ENCODE measurements around the gene KLHL29. TPM values are rescaled to one million over a fixed set of nuclear protein-coding genes. Genes with fewer than 3 reads are reported as not detected.

Gene KLHL29
- total RNA-seq, 1 donor from 2014 or later = 5.5 TPM

DNA sequence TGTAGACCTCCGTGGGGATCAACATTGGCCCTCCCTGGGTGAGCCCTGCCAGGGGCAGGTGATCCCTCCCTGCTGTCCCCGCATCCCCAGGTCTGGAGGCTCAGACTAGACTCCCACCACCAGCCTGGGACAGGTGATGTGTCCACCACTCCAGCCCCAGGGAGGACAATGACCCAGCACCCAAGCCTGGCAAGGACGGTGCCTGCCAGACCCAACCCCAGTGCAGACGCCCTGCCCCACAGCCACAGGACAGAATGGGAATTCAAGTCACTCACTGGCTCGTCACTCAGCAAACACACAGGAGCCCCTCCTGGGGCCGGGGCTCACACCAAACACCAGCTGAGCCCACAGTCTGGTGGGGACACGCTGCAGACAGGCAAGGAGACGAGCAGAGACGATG lies 302.2 kb downstream of the KLHL29 start:
- Mint-ChIP-seq H3K4me1 (ENCODE audit: low read depth, unreplicated experiment) (no peaks in the 10 kb centered on the region), H3K36me3 (ENCODE audit: low read depth, unreplicated experiment) (peaks cover 17% of the 10 kb centered on the region), H3K9me3 (ENCODE audit: unreplicated experiment) (peaks cover 2% of the 10 kb centered on the region), H3K4me3 (ENCODE audit: unreplicated experiment) (no peak overlapping the region), H3K27me3 (ENCODE audit: low read depth, unreplicated experiment) (peaks cover 20% of the 10 kb centered on the region), H3K27ac (ENCODE audit: unreplicated experiment) (no peak overlapping the region)
- H3K4me2 ChIP-seq (ENCODE audit: low read length) = no peak overlapping the region
- no peaks in the 10 kb centered on the region for H3K27me3 ChIP-seq (ENCODE audit: insufficient read depth, low read length)
- H3K79me2 ChIP-seq (ENCODE audit: insufficient read depth, low read length) = no peaks in the 10 kb centered on the region
- no peak overlapping the region for H3K27ac ChIP-seq (ENCODE audit: low read depth, low read length)
- no peak for DNase-seq (ENCODE audit: low read depth)
- no peaks in the 10 kb centered on the region for H3K4me1 ChIP-seq (ENCODE audit: insufficient read depth, low read length)
- no peaks in the 10 kb centered on the region for H3K36me3 ChIP-seq (ENCODE audit: insufficient read depth, low read length)
- no peak for FAIRE-seq
- no peak overlapping the region for H3K4me3 ChIP-seq (ENCODE audit: insufficient read depth, low read depth, low read length)
- no peaks in the 10 kb centered on the region for H3K9me3 ChIP-seq (ENCODE audit: insufficient read depth, low read depth, low read length)
- H3K9ac ChIP-seq (ENCODE audit: low read length) = no peak overlapping the region
- TF ChIP-seq, protein P1, sequence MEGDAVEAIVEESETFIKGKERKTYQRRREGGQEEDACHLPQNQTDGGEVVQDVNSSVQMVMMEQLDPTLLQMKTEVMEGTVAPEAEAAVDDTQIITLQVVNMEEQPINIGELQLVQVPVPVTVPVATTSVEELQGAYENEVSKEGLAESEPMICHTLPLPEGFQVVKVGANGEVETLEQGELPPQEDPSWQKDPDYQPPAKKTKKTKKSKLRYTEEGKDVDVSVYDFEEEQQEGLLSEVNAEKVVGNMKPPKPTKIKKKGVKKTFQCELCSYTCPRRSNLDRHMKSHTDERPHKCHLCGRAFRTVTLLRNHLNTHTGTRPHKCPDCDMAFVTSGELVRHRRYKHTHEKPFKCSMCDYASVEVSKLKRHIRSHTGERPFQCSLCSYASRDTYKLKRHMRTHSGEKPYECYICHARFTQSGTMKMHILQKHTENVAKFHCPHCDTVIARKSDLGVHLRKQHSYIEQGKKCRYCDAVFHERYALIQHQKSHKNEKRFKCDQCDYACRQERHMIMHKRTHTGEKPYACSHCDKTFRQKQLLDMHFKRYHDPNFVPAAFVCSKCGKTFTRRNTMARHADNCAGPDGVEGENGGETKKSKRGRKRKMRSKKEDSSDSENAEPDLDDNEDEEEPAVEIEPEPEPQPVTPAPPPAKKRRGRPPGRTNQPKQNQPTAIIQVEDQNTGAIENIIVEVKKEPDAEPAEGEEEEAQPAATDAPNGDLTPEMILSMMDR (IDR thresholded peaks at IDR 0.05; ENCODE audit: insufficient read depth, low read depth, low read length) = no peak
- TF ChIP-seq EZH2 (IDR thresholded peaks at IDR 0.05; ENCODE audit: insufficient read depth, low read length) = no peak
- H4K20me1 ChIP-seq (ENCODE audit: insufficient read depth, low read length) = no peaks in the 10 kb centered on the region
- no peak overlapping the region for H2AFZ ChIP-seq (ENCODE audit: low read depth, low read length)

DNA sequence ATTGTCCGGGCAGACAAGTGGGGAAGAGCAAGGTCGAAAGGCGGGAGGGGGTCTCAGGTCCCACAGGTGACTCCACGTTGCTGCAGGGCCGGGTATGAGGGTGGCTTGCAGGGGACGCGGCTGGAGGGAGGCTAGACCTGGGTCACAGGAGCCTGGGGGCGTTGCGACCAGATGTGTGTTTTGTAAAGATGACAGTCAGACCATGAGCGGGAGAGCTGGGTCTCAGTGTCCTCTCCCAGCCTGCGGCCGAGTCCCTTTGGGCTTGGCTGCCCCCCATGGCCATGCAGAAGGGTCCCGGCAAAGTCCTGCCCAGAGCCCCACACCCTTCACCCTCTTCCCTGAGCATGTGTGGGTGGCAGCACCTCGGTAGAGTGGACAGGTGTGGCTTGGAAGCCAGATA lies 302.7 kb downstream of the KLHL29 start:
- Mint-ChIP-seq H3K9me3 (ENCODE audit: unreplicated experiment) (peaks cover 2% of the 10 kb centered on the region), H3K27me3 (ENCODE audit: low read depth, unreplicated experiment) (peaks cover 20% of the 10 kb centered on the region), H3K36me3 (ENCODE audit: low read depth, unreplicated experiment) (peaks cover 21% of the 10 kb centered on the region), H3K27ac (ENCODE audit: unreplicated experiment) (no peak overlapping the region), H3K4me3 (ENCODE audit: unreplicated experiment) (no peak overlapping the region), H3K4me1 (ENCODE audit: low read depth, unreplicated experiment) (no peaks in the 10 kb centered on the region)
- Histone ChIP-seq H3K79me2 (ENCODE audit: insufficient read depth, low read length) (no peaks in the 10 kb centered on the region), H2AFZ (ENCODE audit: low read depth, low read length) (no peak overlapping the region), H3K27ac (ENCODE audit: low read depth, low read length) (no peak overlapping the region), H3K9ac (ENCODE audit: low read length) (no peak overlapping the region), H3K36me3 (ENCODE audit: insufficient read depth, low read length) (no peaks in the 10 kb centered on the region), H3K27me3 (ENCODE audit: insufficient read depth, low read length) (no peaks in the 10 kb centered on the region), H3K4me2 (ENCODE audit: low read length) (no peak overlapping the region), H3K4me3 (ENCODE audit: insufficient read depth, low read depth, low read length) (no peak overlapping the region), H3K9me3 (ENCODE audit: insufficient read depth, low read depth, low read length) (no peaks in the 10 kb centered on the region), H3K4me1 (ENCODE audit: insufficient read depth, low read length) (no peaks in the 10 kb centered on the region), H4K20me1 (ENCODE audit: insufficient read depth, low read length) (no peaks in the 10 kb centered on the region)
- no peak for DNase-seq (ENCODE audit: low read depth)
- no peak for FAIRE-seq
- no peak for TF ChIP-seq EZH2 (IDR thresholded peaks at IDR 0.05; ENCODE audit: insufficient read depth, low read length)
- TF ChIP-seq, protein P1 (IDR thresholded peaks at IDR 0.05; ENCODE audit: insufficient read depth, low read depth, low read length) = no peak

DNA sequence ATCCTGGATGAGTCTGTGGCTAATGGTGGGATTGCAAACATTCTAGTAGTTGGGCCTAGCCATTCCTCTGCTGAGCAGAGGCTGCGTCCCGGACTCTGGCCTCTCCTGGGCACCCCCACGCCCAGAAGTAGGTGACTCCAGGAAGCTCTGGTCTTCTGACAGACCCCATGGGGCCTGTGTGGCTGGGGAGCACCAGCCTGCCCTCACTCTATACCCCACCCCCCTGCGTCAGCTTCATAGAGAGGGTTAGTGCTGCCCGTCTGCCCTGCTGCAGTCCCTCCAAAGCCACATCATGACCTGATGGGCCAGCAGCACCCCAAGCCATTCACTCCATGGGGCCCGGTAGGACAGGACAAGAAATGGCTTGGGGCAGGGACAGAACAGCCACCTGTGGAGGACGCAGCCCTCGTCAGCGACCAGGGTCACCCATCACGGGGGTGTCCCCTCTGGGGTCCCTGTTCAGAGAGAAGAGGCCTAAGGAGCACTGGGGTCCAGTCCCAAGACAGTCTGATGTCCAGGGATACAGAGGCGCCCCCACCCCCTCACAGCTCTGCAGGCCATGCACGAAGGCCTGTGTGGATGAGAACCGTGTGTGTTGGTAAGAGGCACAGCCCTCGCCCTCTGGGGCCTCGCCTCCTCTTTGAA lies 303.6 kb downstream of the KLHL29 start:
- no peaks in the 10 kb centered on the region for H4K20me1 ChIP-seq (ENCODE audit: insufficient read depth, low read length)
- H3K27me3 ChIP-seq (ENCODE audit: insufficient read depth, low read length) = no peaks in the 10 kb centered on the region
- Mint-ChIP-seq H3K9me3 (ENCODE audit: unreplicated experiment) (peaks cover 2% of the 10 kb centered on the region), H3K4me3 (ENCODE audit: unreplicated experiment) (no peak overlapping the region), H3K27me3 (ENCODE audit: low read depth, unreplicated experiment) (peaks cover 18% of the 10 kb centered on the region), H3K4me1 (ENCODE audit: low read depth, unreplicated experiment) (no peaks in the 10 kb centered on the region), H3K36me3 (ENCODE audit: low read depth, unreplicated experiment) (peaks cover 21% of the 10 kb centered on the region), H3K27ac (ENCODE audit: unreplicated experiment) (no peak overlapping the region)
- FAIRE-seq (no peak), DNase-seq (ENCODE audit: low read depth) (no peak)
- no peak overlapping the region for H2AFZ ChIP-seq (ENCODE audit: low read depth, low read length)
- no peak for TF ChIP-seq EZH2 (IDR thresholded peaks at IDR 0.05; ENCODE audit: insufficient read depth, low read length)
- TF ChIP-seq, protein P1 (IDR thresholded peaks at IDR 0.05; ENCODE audit: insufficient read depth, low read depth, low read length) = no peak
- H3K36me3 ChIP-seq (ENCODE audit: insufficient read depth, low read length) = no peaks in the 10 kb centered on the region
- no peak overlapping the region for H3K9ac ChIP-seq (ENCODE audit: low read length)
- H3K27ac ChIP-seq (ENCODE audit: low read depth, low read length) = no peak overlapping the region
- no peaks in the 10 kb centered on the region for H3K4me1 ChIP-seq (ENCODE audit: insufficient read depth, low read length)
- H3K4me2 ChIP-seq (ENCODE audit: low read length) = no peak overlapping the region
- H3K9me3 ChIP-seq (ENCODE audit: insufficient read depth, low read depth, low read length) = no peaks in the 10 kb centered on the region
- H3K79me2 ChIP-seq (ENCODE audit: insufficient read depth, low read length) = no peaks in the 10 kb centered on the region
- no peak overlapping the region for H3K4me3 ChIP-seq (ENCODE audit: insufficient read depth, low read depth, low read length)
